Thymus (tissue), 11 donors: ENCODE measurements around the gene PTPRT. TPM values are rescaled to one million over a fixed set of nuclear protein-coding genes. Genes with fewer than 3 reads are reported as not detected.

Experiments used
- DNase-seq, 9 donors: peaks; one replicate each; pipeline ENCODE4 v3.0.0-alpha.2; 2013; ENCODE audit warnings: low spot score in 9 of 9, low read depth in 6 of 9, missing footprints in 1 of 9
- H3K27ac ChIP-seq, 2 donors: one replicate each; pipeline ENCODE4 v1.5.1; 2013; ENCODE audit warnings: control low read depth in 1 of 2, low read depth in 1 of 2, low read length in 1 of 2, mild to moderate bottlenecking in 1 of 2, moderate library complexity in 1 of 2
- H3K27me3 ChIP-seq, 2 donors: one replicate each; pipeline ENCODE4 v1.5.1; 2013; ENCODE audit warnings: low read length in 1 of 2; ENCODE audit not compliant: control insufficient read depth in 2 of 2, insufficient read depth in 1 of 2
- H3K36me3 ChIP-seq, 2 donors: one replicate each; pipeline ENCODE4 v1.5.1; 2013; ENCODE audit warnings: low read length in 1 of 2, mild to moderate bottlenecking in 1 of 2, moderate library complexity in 1 of 2; ENCODE audit not compliant: control insufficient read depth in 2 of 2, insufficient read depth in 2 of 2
- H3K4me1 ChIP-seq, 2 donors: one replicate each; pipeline ENCODE4 v1.5.1; 2013; ENCODE audit warnings: low read length in 2 of 2; ENCODE audit not compliant: control insufficient read depth in 2 of 2, insufficient read depth in 2 of 2
- H3K4me3 ChIP-seq, 2 donors: one replicate each; pipeline ENCODE4 v1.5.1; 2013; ENCODE audit warnings: low read length in 2 of 2, control low read depth in 1 of 2, mild to moderate bottlenecking in 1 of 2
- H3K9me3 ChIP-seq, 2 donors: one replicate each; pipeline ENCODE4 v1.5.1; 2013; ENCODE audit warnings: low read length in 1 of 2, mild to moderate bottlenecking in 1 of 2; ENCODE audit not compliant: control insufficient read depth in 2 of 2, insufficient read depth in 1 of 2
- WGBS: extraction: QIAGEN DNeasy Blood & Tissue Kit; methylation state at CpG from one replicate; pipeline ENCODE4 v1.1.7; 2013; 5-methylcytosine and 5-hydroxymethylcytosine counted together
- polyA plus RNA-seq: library from polyadenylated mRNA; stranded (reverse); fragments of 200-250 nt; gene quantifications from one replicate; pipeline ENCODE4 v1.2.3, GENCODE V29; 2013
- total RNA-seq: library from RNA; stranded (reverse); fragments of 120-200 nt; gene quantifications from one replicate; pipeline ENCODE4 v1.2.4, GENCODE V29; 2013
- donor health status: healthy.

PTPRT gene
- total and polyA plus RNA-seq, 2 donors, result 2.4 to 4.5 TPM

- DNase-seq, result no peak
- H3K27ac ChIP-seq, result no peak overlapping the region
- no peaks in the 10 kb centered on the region for H3K36me3 ChIP-seq
- H3K4me1 ChIP-seq, result no peaks in the 10 kb centered on the region
- H3K4me3 ChIP-seq, result no peak overlapping the region
- WGBS, result 91% methylated on average over 1 of the region's 1 CpG
- no peaks in the 10 kb centered on the region for H3K27me3 ChIP-seq
- H3K9me3 ChIP-seq, result no peaks in the 10 kb centered on the region
These were observed 1031.4 kb downstream of the PTPRT start for GRCh38 chr20:42158272-42158671.

- WGBS, result 93% methylated on average over 4 of the region's 4 CpGs
- no peaks in the 10 kb centered on the region for H3K27me3 ChIP-seq
- DNase-seq, result no peak
- no peaks in the 10 kb centered on the region for H3K36me3 ChIP-seq
- H3K27ac ChIP-seq, result no peak overlapping the region
- H3K4me3 ChIP-seq, result no peak overlapping the region
- H3K9me3 ChIP-seq, result no peaks in the 10 kb centered on the region
- H3K4me1 ChIP-seq, result no peaks in the 10 kb centered on the region
These were observed 1034.1 kb downstream of the PTPRT start for GRCh38 chr20:42155586-42155985.

GRCh38 chr20:42152575-42152974 is 1037.1 kb downstream of the PTPRT start:
- H3K9me3 ChIP-seq, result no peaks in the 10 kb centered on the region
- H3K27me3 ChIP-seq, result no peaks in the 10 kb centered on the region
- no peak overlapping the region for H3K27ac ChIP-seq
- H3K4me1 ChIP-seq, result no peaks in the 10 kb centered on the region
- no peaks in the 10 kb centered on the region for H3K36me3 ChIP-seq
- DNase-seq, result no peak
- 91% methylated on average over 6 of the region's 6 CpGs for WGBS
- no peak overlapping the region for H3K4me3 ChIP-seq

GRCh38 chr20:42150230-42150629 is 1039.5 kb downstream of the PTPRT start:
- Histone ChIP-seq H3K27me3 (no peaks in the 10 kb centered on the region), H3K36me3 (no peaks in the 10 kb centered on the region), H3K4me1 (no peaks in the 10 kb centered on the region), H3K4me3 (no peak overlapping the region), H3K9me3 (no peaks in the 10 kb centered on the region), H3K27ac (no peak overlapping the region)
- DNase-seq, result no peak
- WGBS, result 90% methylated on average over 4 of the region's 4 CpGs

GRCh38 chr20:42138729-42139128 is 1051.0 kb downstream of the PTPRT start:
- H3K9me3 ChIP-seq, result no peaks in the 10 kb centered on the region
- H3K27ac ChIP-seq, result no peak overlapping the region
- H3K4me3 ChIP-seq, result no peak overlapping the region
- H3K36me3 ChIP-seq, result no peaks in the 10 kb centered on the region
- DNase-seq, result no peak
- no peaks in the 10 kb centered on the region for H3K27me3 ChIP-seq
- no peaks in the 10 kb centered on the region for H3K4me1 ChIP-seq
- 78% methylated on average over 4 of the region's 4 CpGs for WGBS

- no peak for DNase-seq
- Histone ChIP-seq H3K36me3 (no peaks in the 10 kb centered on the region), H3K4me3 (no peak overlapping the region), H3K27ac (no peak overlapping the region), H3K4me1 (no peaks in the 10 kb centered on the region), H3K9me3 (no peaks in the 10 kb centered on the region), H3K27me3 (no peaks in the 10 kb centered on the region)
- WGBS, result 82% methylated on average over 5 of the region's 5 CpGs
These were observed 1055.2 kb downstream of the PTPRT start for GRCh38 chr20:42134265-42135098.

GRCh38 chr20:42130810-42131596 is 1058.7 kb downstream of the PTPRT start:
- Histone ChIP-seq H3K4me1 (no peaks in the 10 kb centered on the region), H3K36me3 (no peaks in the 10 kb centered on the region), H3K27me3 (no peaks in the 10 kb centered on the region), H3K4me3 (no peak overlapping the region), H3K27ac (no peak overlapping the region), H3K9me3 (no peaks in the 10 kb centered on the region)
- no peak for DNase-seq
- 92% methylated on average over 5 of the region's 5 CpGs for WGBS

GRCh38 chr20:42125426-42125825 is 1064.3 kb downstream of the PTPRT start:
- no peak for DNase-seq
- Histone ChIP-seq H3K9me3 (no peaks in the 10 kb centered on the region), H3K4me1 (no peaks in the 10 kb centered on the region), H3K27me3 (no peaks in the 10 kb centered on the region), H3K4me3 (no peak overlapping the region), H3K27ac (no peak overlapping the region), H3K36me3 (no peaks in the 10 kb centered on the region)
- 71% methylated on average over 2 of the region's 2 CpGs for WGBS

GRCh38 chr20:42123981-42124473 is 1065.7 kb downstream of the PTPRT start:
- Histone ChIP-seq H3K27ac (no peak overlapping the region), H3K9me3 (no peaks in the 10 kb centered on the region), H3K36me3 (no peaks in the 10 kb centered on the region), H3K4me3 (no peak overlapping the region), H3K27me3 (no peaks in the 10 kb centered on the region), H3K4me1 (no peaks in the 10 kb centered on the region)
- WGBS, result 77% methylated on average over 11 of the region's 11 CpGs
- DNase-seq, result no peak
